GM12878 (cell line): ENCODE data around the gene SEC24D.

Source experiments
- BMI1 ChIP-seq: fragments of 450-650 bp; IDR thresholded peaks from 2 replicates; pipeline ENCODE4 v1.6.1; 2016; ENCODE audit warnings: mild to moderate bottlenecking, moderate library complexity, borderline replicate concordance
- CEBPZ ChIP-seq: fragments of 150-350 bp; IDR thresholded peaks from 2 replicates; pipeline ENCODE4 v1.6.1; 2016; ENCODE audit warnings: low read depth, low read length
- CTCF ChIP-seq, 3 experiments: IDR thresholded peaks in 2 of 3; conservative IDR thresholded peaks in 1 of 3; 2 replicates each; pipeline ENCODE4 v1.5.1; 2011; ENCODE audit warnings: low read depth in 3 of 3, low read length in 3 of 3, mild to moderate bottlenecking in 3 of 3, control low read depth in 2 of 3, moderate library complexity in 2 of 3, inconsistent platforms in 1 of 3, mixed read lengths in 1 of 3; ENCODE audit not compliant: control insufficient read depth in 2 of 3, insufficient read depth in 1 of 3; ENCODE audit errors: extremely low read depth in 1 of 3
- EP300 ChIP-seq, 2 experiments: fragments of 150-350 bp in 1 of 2; IDR thresholded peaks; 2 replicates each; pipeline ENCODE4 v1.6.1; 2011 to 2012; ENCODE audit warnings: low read depth in 2 of 2, low read length in 2 of 2, borderline replicate concordance in 1 of 2, improper control_type of control experiment in 1 of 2, inconsistent platforms in 1 of 2; ENCODE audit not compliant: control insufficient read depth in 1 of 2
- EZH2 ChIP-seq: IDR thresholded peaks from 2 replicates; pipeline ENCODE4 v1.6.1; 2012; ENCODE audit warnings: low read depth, mild to moderate bottlenecking, control low read depth, inconsistent platforms, low read length, borderline replicate concordance; ENCODE audit not compliant: control insufficient read depth
- GABPA ChIP-seq: IDR thresholded peaks from 2 replicates; pipeline ENCODE4 v1.6.1; 2014; ENCODE audit warnings: antibody characterized with exemption, low read depth, mild to moderate bottlenecking, inconsistent platforms
- JUNB ChIP-seq: IDR thresholded peaks from 2 replicates; pipeline ENCODE4 v1.6.1; 2016; ENCODE audit warnings: antibody characterized with exemption, mild to moderate bottlenecking
- NFIC ChIP-seq: IDR thresholded peaks from 2 replicates; pipeline ENCODE4 v1.6.1; 2012; ENCODE audit warnings: low read depth, mild to moderate bottlenecking, inconsistent platforms, low read length, moderate library complexity
- NR2F1 ChIP-seq: fragments of 450-650 bp; conservative IDR thresholded peaks from 2 replicates; pipeline ENCODE4 v1.6.1; 2017; ENCODE audit warnings: mild to moderate bottlenecking
- SIN3A ChIP-seq: IDR thresholded peaks from 2 replicates; pipeline ENCODE4 v1.6.1; 2012; ENCODE audit warnings: low read depth, low read length, improper control_type of control experiment
- SIX5 ChIP-seq: IDR thresholded peaks from 2 replicates; pipeline ENCODE4 v1.6.1; 2011; ENCODE audit warnings: mild to moderate bottlenecking, low read depth, low read length, moderate library complexity; ENCODE audit not compliant: severe bottlenecking
- SREBF1 ChIP-seq: IDR thresholded peaks from 2 replicates; pipeline ENCODE4 v1.6.1; 2012; ENCODE audit warnings: mild to moderate bottlenecking, low read length
- TCF3 ChIP-seq: IDR thresholded peaks from 2 replicates; pipeline ENCODE4 v1.6.1; 2012; ENCODE audit warnings: low read depth, mild to moderate bottlenecking, low read length, borderline replicate concordance; ENCODE audit not compliant: insufficient read depth
- TF ChIP-seq, protein P1 (sequence below): fragments of 450-650 bp; conservative IDR thresholded peaks from 2 replicates; pipeline ENCODE4 v1.6.1; 2017; ENCODE audit warnings: mild to moderate bottlenecking, moderate library complexity

DNA sequence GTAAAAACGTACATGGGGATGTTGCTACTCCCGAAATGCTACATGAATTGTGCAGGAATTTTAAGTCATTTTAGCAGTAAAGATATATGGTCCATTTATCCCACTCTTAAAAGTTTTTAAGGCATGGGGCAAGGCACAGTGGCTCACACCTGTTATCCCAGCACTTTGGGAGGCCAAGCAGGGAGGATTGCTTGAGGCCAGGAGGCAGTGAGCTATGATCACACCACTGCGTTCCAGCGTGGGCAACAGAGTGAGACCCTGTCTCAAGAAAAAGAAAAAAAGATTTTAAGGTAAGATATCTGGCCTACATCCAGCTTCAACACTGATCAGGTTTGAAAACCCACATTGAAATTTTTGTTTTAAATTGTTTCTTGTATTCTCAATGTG, 1.2 kb upstream of the SEC24D start:
- TF ChIP-seq CEBPZ (no peak), BMI1 (no peak), CTCF (IDR thresholded peaks at IDR 0.05 in 2 of 3, conservative IDR thresholded peaks at IDR 0.05 in 1 of 3; ENCODE audit: control insufficient read depth in 2 of 3, extremely low read depth in 1 of 3, insufficient read depth in 1 of 3, low read depth in 3 of 3, low read length in 3 of 3) (no peak), GABPA (no peak), JUNB (no peak), EZH2 (no peak), TCF3 (no peak), NR2F1 (no peak), EP300 (IDR thresholded peaks at IDR 0.05; ENCODE audit: borderline replicate concordance in 1 of 2, control insufficient read depth in 1 of 2, low read depth in 2 of 2, low read length in 2 of 2) (no peak), SIX5 (no peak), SREBF1 (no peak), NFIC (no peak), SIN3A (no peak)
- TF ChIP-seq, protein P1, sequence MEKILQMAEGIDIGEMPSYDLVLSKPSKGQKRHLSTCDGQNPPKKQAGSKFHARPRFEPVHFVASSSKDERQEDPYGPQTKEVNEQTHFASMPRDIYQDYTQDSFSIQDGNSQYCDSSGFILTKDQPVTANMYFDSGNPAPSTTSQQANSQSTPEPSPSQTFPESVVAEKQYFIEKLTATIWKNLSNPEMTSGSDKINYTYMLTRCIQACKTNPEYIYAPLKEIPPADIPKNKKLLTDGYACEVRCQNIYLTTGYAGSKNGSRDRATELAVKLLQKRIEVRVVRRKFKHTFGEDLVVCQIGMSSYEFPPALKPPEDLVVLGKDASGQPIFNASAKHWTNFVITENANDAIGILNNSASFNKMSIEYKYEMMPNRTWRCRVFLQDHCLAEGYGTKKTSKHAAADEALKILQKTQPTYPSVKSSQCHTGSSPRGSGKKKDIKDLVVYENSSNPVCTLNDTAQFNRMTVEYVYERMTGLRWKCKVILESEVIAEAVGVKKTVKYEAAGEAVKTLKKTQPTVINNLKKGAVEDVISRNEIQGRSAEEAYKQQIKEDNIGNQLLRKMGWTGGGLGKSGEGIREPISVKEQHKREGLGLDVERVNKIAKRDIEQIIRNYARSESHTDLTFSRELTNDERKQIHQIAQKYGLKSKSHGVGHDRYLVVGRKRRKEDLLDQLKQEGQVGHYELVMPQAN: no peak
